Neural progenitor cell (in vitro differentiated cells): ENCODE results near the gene IKZF3. TPM values are rescaled to one million over a fixed set of nuclear protein-coding genes. Genes with fewer than 3 reads are reported as not detected.

Experiments used
- DNase-seq: peaks from one replicate; pipeline ENCODE4 v3.0.0-alpha.2; 2016; ENCODE audit warnings: low spot score
- H2AFZ ChIP-seq: fragments of 200-600 bp; sonication (generic); replicated peaks from 2 replicates; pipeline ENCODE4 v1.6.1; 2016; ENCODE audit warnings: antibody characterized with exemption
- H3F3A ChIP-seq: fragments of 200-600 bp; sonication (generic); 2 replicates; pipeline ENCODE4 v1.6.1; 2016; ENCODE audit warnings: antibody characterized with exemption, low read depth
- H3K27ac ChIP-seq: fragments of 200-600 bp; sonication (generic); 2 replicates; pipeline ENCODE4 v1.5.1; 2016; ENCODE audit warnings: mild to moderate bottlenecking
- H3K27me3 ChIP-seq: fragments of 200-600 bp; sonication (generic); 2 replicates; pipeline ENCODE4 v1.6.1; 2016; ENCODE audit warnings: mild to moderate bottlenecking, moderate library complexity
- H3K36me3 ChIP-seq: fragments of 200-600 bp; sonication (generic); 2 replicates; pipeline ENCODE4 v1.5.1; 2016
- H3K4me1 ChIP-seq: fragments of 200-600 bp; sonication (generic); 2 replicates; pipeline ENCODE4 v1.6.1; 2016; ENCODE audit warnings: mixed run types
- H3K4me2 ChIP-seq: fragments of 200-600 bp; sonication (generic); 2 replicates; pipeline ENCODE4 v1.6.1; 2016
- H3K4me3 ChIP-seq: fragments of 200-600 bp; sonication (generic); 2 replicates; pipeline ENCODE4 v1.5.1; 2016
- H3K79me2 ChIP-seq: fragments of 200-600 bp; sonication (generic); 2 replicates; pipeline ENCODE4 v1.6.1; 2016; ENCODE audit warnings: low read depth
- H3K9ac ChIP-seq: fragments of 200-600 bp; sonication (generic); 2 replicates; pipeline ENCODE4 v1.6.1; 2016
- H3K9me3 ChIP-seq: fragments of 200-600 bp; sonication (generic); 2 replicates; pipeline ENCODE4 v1.5.1; 2016; ENCODE audit warnings: low read depth
- H4K20me1 ChIP-seq: fragments of 200-600 bp; sonication (generic); 2 replicates; pipeline ENCODE4 v1.6.1; 2016; ENCODE audit warnings: low read depth
- H3K27ac Mint-ChIP-seq: 3 replicates; pipeline ENCODE4 v1.8.0; 2021; ENCODE audit warnings: mixed read lengths
- H3K27me3 Mint-ChIP-seq: 2 replicates; pipeline ENCODE4 v1.8.0; 2022; ENCODE audit warnings: low read depth, mild to moderate bottlenecking, inconsistent platforms, moderate library complexity, mixed read lengths; ENCODE audit not compliant: insufficient read depth
- H3K36me3 Mint-ChIP-seq: 3 replicates; pipeline ENCODE4 v1.8.0; 2021; ENCODE audit warnings: mixed read lengths
- H3K4me1 Mint-ChIP-seq: 3 replicates; pipeline ENCODE4 v1.8.0; 2021; ENCODE audit warnings: mixed read lengths
- H3K4me3 Mint-ChIP-seq: 3 replicates; pipeline ENCODE4 v1.8.0; 2021; ENCODE audit warnings: mild to moderate bottlenecking, moderate library complexity, mixed read lengths
- H3K9me3 Mint-ChIP-seq: 3 replicates; pipeline ENCODE4 v1.8.0; 2020; ENCODE audit warnings: mixed read lengths
- CTCF ChIP-seq: fragments of 200-600 bp; sonication (generic); IDR thresholded peaks from 2 replicates; pipeline ENCODE4 v1.5.1; 2017; ENCODE audit warnings: antibody characterized with exemption, mild to moderate bottlenecking
- EZH2 ChIP-seq: fragments of 200-600 bp; sonication (generic); IDR thresholded peaks from 2 replicates; pipeline ENCODE4 v1.6.1; 2017; ENCODE audit warnings: antibody characterized with exemption, mild to moderate bottlenecking, moderate library complexity
- EZH2phosphoT487 ChIP-seq: fragments of 200-600 bp; sonication (generic); IDR thresholded peaks from 2 replicates; pipeline ENCODE4 v1.6.1; 2017; ENCODE audit warnings: antibody characterized with exemption
- total RNA-seq: library from RNA; depleted of rRNA; stranded (reverse); fragments of >200 nt; gene quantifications from 2 replicates; pipeline ENCODE4 v1.2.3, GENCODE V29; 2015; ENCODE audit warnings: low replicate concordance

Gene IKZF3
- total RNA-seq, 1 donor from 2014 or later = not detected

GRCh38 chr17:39867880-39868553 is 3.9 kb upstream of the IKZF3 start, which contains the start of gene ZPBP2:
Gene ZPBP2 (plus strand): TSS chr17:39868202. CDS start chr17:39868355, 153 bp downstream.
- H3K27me3 ChIP-seq = peaks cover 57% of the 10 kb centered on the region
- H3K27ac ChIP-seq = no peak within 1 kb of the TSS
- H3K4me3 Mint-ChIP-seq = no peak within 1 kb of the TSS
- H3K4me3 ChIP-seq = no peak within 1 kb of the TSS
- H3K4me1 ChIP-seq = no peaks in the 10 kb centered on the region
- H3F3A ChIP-seq = peaks cover 8% of the 10 kb centered on the region
- H3K36me3 ChIP-seq = no peaks in the 10 kb centered on the region
- no peaks in the 10 kb centered on the region for H3K79me2 ChIP-seq
- H4K20me1 ChIP-seq = peaks cover 9% of the 10 kb centered on the region
- peaks cover 33% of the 10 kb centered on the region for H3K27me3 Mint-ChIP-seq
- DNase-seq = no peak
- H3K4me2 ChIP-seq = no peak within 1 kb of the TSS
- H3K9ac ChIP-seq = no peak within 1 kb of the TSS
- TF ChIP-seq EZH2 (no peak), CTCF (no peak), EZH2phosphoT487 (no peak)
- no peak within 1 kb of the TSS for H2AFZ ChIP-seq
- H3K4me1 Mint-ChIP-seq = peaks cover 8% of the 10 kb centered on the region
- peaks cover 5% of the 10 kb centered on the region for H3K9me3 Mint-ChIP-seq
- no peak within 1 kb of the TSS for H3K27ac Mint-ChIP-seq
- no peaks in the 10 kb centered on the region for H3K36me3 Mint-ChIP-seq
- H3K9me3 ChIP-seq = no peaks in the 10 kb centered on the region

GRCh38 chr17:39867084-39867879 is 3.2 kb upstream of the IKZF3 start:
- no peaks in the 10 kb centered on the region for H3K36me3 Mint-ChIP-seq
- Histone ChIP-seq H4K20me1 (peaks cover 9% of the 10 kb centered on the region), H3K4me1 (no peaks in the 10 kb centered on the region), H3K79me2 (no peaks in the 10 kb centered on the region), H3K4me2 (no peak overlapping the region), H3K4me3 (no peak overlapping the region), H3F3A (peaks cover 8% of the 10 kb centered on the region), H3K27ac (no peak overlapping the region), H3K36me3 (no peaks in the 10 kb centered on the region), H3K9ac (no peak overlapping the region), H3K27me3 (peaks cover 61% of the 10 kb centered on the region), H2AFZ (no peak overlapping the region), H3K9me3 (no peaks in the 10 kb centered on the region)
- peaks cover 33% of the 10 kb centered on the region for H3K27me3 Mint-ChIP-seq
- H3K27ac Mint-ChIP-seq = no peak overlapping the region
- H3K4me3 Mint-ChIP-seq = no peak overlapping the region
- no peak for DNase-seq
- TF ChIP-seq EZH2phosphoT487 (no peak), CTCF (no peak), EZH2 (no peak)
- H3K9me3 Mint-ChIP-seq = peaks cover 5% of the 10 kb centered on the region
- H3K4me1 Mint-ChIP-seq = peaks cover 8% of the 10 kb centered on the region

GRCh38 chr17:39866013-39866730 is 2.1 kb upstream of the IKZF3 start:
- Histone ChIP-seq H3F3A (peaks cover 8% of the 10 kb centered on the region), H3K4me3 (no peak overlapping the region), H3K27me3 (peaks cover 67% of the 10 kb centered on the region), H3K4me1 (no peaks in the 10 kb centered on the region), H3K36me3 (no peaks in the 10 kb centered on the region), H3K4me2 (no peak overlapping the region), H2AFZ (no peak overlapping the region), H3K9ac (no peak overlapping the region), H3K27ac (no peak overlapping the region), H3K79me2 (no peaks in the 10 kb centered on the region), H3K9me3 (no peaks in the 10 kb centered on the region), H4K20me1 (peaks cover 9% of the 10 kb centered on the region)
- TF ChIP-seq EZH2phosphoT487 = no peak
- TF ChIP-seq EZH2 = no peak
- no peak for TF ChIP-seq CTCF
- Mint-ChIP-seq H3K4me3 (no peak overlapping the region), H3K27me3 (peaks cover 33% of the 10 kb centered on the region), H3K27ac (no peak overlapping the region), H3K36me3 (no peaks in the 10 kb centered on the region), H3K4me1 (peaks cover 8% of the 10 kb centered on the region), H3K9me3 (peaks cover 5% of the 10 kb centered on the region)
- DNase-seq = no peak
